ENCODE measurements around the gene KATNIP. TPM values are rescaled to one million over a fixed set of nuclear protein-coding genes. Genes with fewer than 3 reads are reported as not detected.

KATNIP gene
- total RNA-seq, 1 experiment from 2014 or later: 19.0 TPM

- no peak for TF ChIP-seq EZH2phosphoT487 (IDR thresholded peaks at IDR 0.05; ENCODE audit: borderline replicate concordance, low read length)
- Histone ChIP-seq H3K27ac (ENCODE audit: low read length) (no peak overlapping the region), H3K4me3 (ENCODE audit: low read length) (no peak overlapping the region), H3K36me3 (ENCODE audit: low read depth, low read length) (peaks cover 12% of the 10 kb centered on the region; the same call in 1 of the 2 replicates), H3F3A (ENCODE audit: low read length, unreplicated experiment) (no peaks in the 10 kb centered on the region), H2AFZ (ENCODE audit: low read length) (no peak overlapping the region), H3K9ac (ENCODE audit: low read length) (no peak overlapping the region), H3K4me1 (ENCODE audit: insufficient read depth, low read length) (peaks cover 4% of the 10 kb centered on the region; the same call in 1 of the 2 replicates), H3K79me2 (ENCODE audit: low read length) (no peaks in the 10 kb centered on the region), H3K9me3 (ENCODE audit: low read length) (no peaks in the 10 kb centered on the region), H3K4me2 (ENCODE audit: low read length) (no peak overlapping the region), H3K9me2 (replicated peaks; ENCODE audit: low read length) (no peaks in the 10 kb centered on the region), H3K27me3 (ENCODE audit: low read length) (no peaks in the 10 kb centered on the region), H4K20me1 (ENCODE audit: low read length) (no peaks in the 10 kb centered on the region)
- intact Hi-C loops (cut with micrococcal nuclease): no loop called here
- ATAC-seq: no peak
- no TSS peak for BruUV-seq (replicated peaks)
- ChIA-PET POLR2A (ENCODE audit: unreplicated experiment) (no interaction called here), CTCF (no interaction called here)
- no peak for DNase-seq
Measured at GRCh38 chr16:27531186-27531585, 18.8 kb upstream of the KATNIP start.

GRCh38 chr16:27531826-27532800, 17.8 kb upstream of the KATNIP start:
- H3K36me3 ChIP-seq (ENCODE audit: low read depth, low read length): peaks cover 12% of the 10 kb centered on the region
- ChIA-PET POLR2A (ENCODE audit: unreplicated experiment) (interaction anchor here (0.7 kb wide), 1 partner anchor 126 kb away, joined by 3 read pairs; no protein-coding TSS in a partner anchor), CTCF (no interaction called here)
- H3K27ac ChIP-seq (ENCODE audit: low read length): no peak overlapping the region
- H3K4me2 ChIP-seq (ENCODE audit: low read length): no peak overlapping the region
- no peak overlapping the region for H2AFZ ChIP-seq (ENCODE audit: low read length)
- no peaks in the 10 kb centered on the region for H3F3A ChIP-seq (ENCODE audit: low read length, unreplicated experiment)
- intact Hi-C loops (cut with micrococcal nuclease): no loop called here
- H3K79me2 ChIP-seq (ENCODE audit: low read length): no peaks in the 10 kb centered on the region
- H3K4me1 ChIP-seq (ENCODE audit: insufficient read depth, low read length): peaks cover 4% of the 10 kb centered on the region; the same call in 1 of the 2 replicates
- H3K4me3 ChIP-seq (ENCODE audit: low read length): no peak overlapping the region
- no peaks in the 10 kb centered on the region for H4K20me1 ChIP-seq (ENCODE audit: low read length)
- DNase-seq (no peak), ATAC-seq (no peak)
- no peaks in the 10 kb centered on the region for H3K9me2 ChIP-seq (replicated peaks; ENCODE audit: low read length)
- no peak overlapping the region for H3K9ac ChIP-seq (ENCODE audit: low read length)
- no peaks in the 10 kb centered on the region for H3K27me3 ChIP-seq (ENCODE audit: low read length)
- TF ChIP-seq EZH2 (IDR thresholded peaks at IDR 0.05; ENCODE audit: low read length, unreplicated experiment): no peak
- no peak for TF ChIP-seq EZH2phosphoT487 (IDR thresholded peaks at IDR 0.05; ENCODE audit: borderline replicate concordance, low read length)
- TF ChIP-seq CTCF (conservative IDR thresholded peaks at IDR 0.05; ENCODE audit: low read depth, low read length): no peak
- no peaks in the 10 kb centered on the region for H3K9me3 ChIP-seq (ENCODE audit: low read length)
- BruUV-seq (replicated peaks): no TSS peak

GRCh38 chr16:27534256-27534655, 15.7 kb upstream of the KATNIP start:
- H3K36me3 ChIP-seq (ENCODE audit: low read depth, low read length): peaks cover 6% of the 10 kb centered on the region
- no TSS peak for BruUV-seq (replicated peaks)

More at GRCh38 chr16:27534256-27534655, 15.7 kb upstream of the KATNIP start:
- Histone ChIP-seq H3K9me3 (ENCODE audit: low read length) (no peaks in the 10 kb centered on the region), H3K27ac (ENCODE audit: low read length) (no peak overlapping the region), H2AFZ (ENCODE audit: low read length) (no peak overlapping the region), H3K27me3 (ENCODE audit: low read length) (no peaks in the 10 kb centered on the region), H3K4me3 (ENCODE audit: low read length) (no peak overlapping the region), H3K4me1 (ENCODE audit: insufficient read depth, low read length) (peaks cover 4% of the 10 kb centered on the region; the same call in 1 of the 2 replicates), H3K9ac (ENCODE audit: low read length) (no peak overlapping the region), H4K20me1 (ENCODE audit: low read length) (no peaks in the 10 kb centered on the region), H3F3A (ENCODE audit: low read length, unreplicated experiment) (no peaks in the 10 kb centered on the region), H3K9me2 (replicated peaks; ENCODE audit: low read length) (no peaks in the 10 kb centered on the region), H3K4me2 (ENCODE audit: low read length) (no peak overlapping the region), H3K79me2 (ENCODE audit: low read length) (no peaks in the 10 kb centered on the region)
- ATAC-seq (no peak), DNase-seq (no peak)
- POLR2A ChIA-PET (ENCODE audit: unreplicated experiment): no interaction called here
- intact Hi-C loops (cut with micrococcal nuclease): no loop called here
- TF ChIP-seq EZH2phosphoT487 (IDR thresholded peaks at IDR 0.05; ENCODE audit: borderline replicate concordance, low read length) (no peak), CTCF (conservative IDR thresholded peaks at IDR 0.05; ENCODE audit: low read depth, low read length) (no peak), EZH2 (IDR thresholded peaks at IDR 0.05; ENCODE audit: low read length, unreplicated experiment) (no peak)
- CTCF ChIA-PET: no interaction called here
